ENCODE measurements around the gene NUDT19. TPM values are rescaled to one million over a fixed set of nuclear protein-coding genes. Genes with fewer than 3 reads are reported as not detected.

The NUDT19 gene
- 1 to 10 TPM in 3 of 4 donors, not detected in 1; 1.3 to 8.4 (median 5.9) TPM for total RNA-seq

GRCh38 chr19:32691291-32691951 lies at the start of gene NUDT19:
Gene NUDT19, plus strand, starts transcription at chr19:32691821. Its CDS starts 140 bp downstream, at chr19:32691961.
- Histone ChIP-seq H3K27me3 (no peaks in the 10 kb centered on the region), H3K4me1 (peaks cover 0 to 4% of the 10 kb centered on the region in 2 donors), H3K4me3 (peak within 1 kb of the TSS; percentile 41 to 76), H3K27ac (peak within 1 kb of the TSS; percentile 62 to 64), H3K36me3 (no peaks in the 10 kb centered on the region), H3K9me3 (no peaks in the 10 kb centered on the region)
- TF ChIP-seq POLR2A (IDR thresholded peaks at IDR 0.05) (peak in 1 of 2 donors; percentile 57), CTCF (IDR thresholded peaks at IDR 0.05) (no peak)
- DNase-seq, result peak; percentile 45 to 67
- intact Hi-C loops (cut with DNase I; ENCODE audit: low total_unique reads), result no loop called here

GRCh38 chr19:32642771-32643170 lies 48.9 kb upstream of the NUDT19 start:
- Histone ChIP-seq H3K36me3 (no peaks in the 10 kb centered on the region), H3K9me3 (no peaks in the 10 kb centered on the region), H3K4me3 (no peak overlapping the region), H3K4me1 (no peaks in the 10 kb centered on the region), H3K27ac (no peak overlapping the region), H3K27me3 (no peaks in the 10 kb centered on the region)
- DNase-seq, result no peak
- intact Hi-C loops (cut with DNase I; ENCODE audit: low total_unique reads), result no loop called here
- TF ChIP-seq CTCF (IDR thresholded peaks at IDR 0.05), result no peak
- no peak for TF ChIP-seq POLR2A (IDR thresholded peaks at IDR 0.05)

GRCh38 chr19:32646556-32646955 lies 45.1 kb upstream of the NUDT19 start:
- DNase-seq, result no peak
- intact Hi-C loops (cut with DNase I; ENCODE audit: low total_unique reads), result no loop called here
- Histone ChIP-seq H3K4me3 (no peak overlapping the region), H3K36me3 (no peaks in the 10 kb centered on the region), H3K27ac (no peak overlapping the region), H3K9me3 (no peaks in the 10 kb centered on the region), H3K27me3 (no peaks in the 10 kb centered on the region), H3K4me1 (no peaks in the 10 kb centered on the region)
- TF ChIP-seq POLR2A (IDR thresholded peaks at IDR 0.05) (no peak), CTCF (IDR thresholded peaks at IDR 0.05) (no peak)

DNA sequence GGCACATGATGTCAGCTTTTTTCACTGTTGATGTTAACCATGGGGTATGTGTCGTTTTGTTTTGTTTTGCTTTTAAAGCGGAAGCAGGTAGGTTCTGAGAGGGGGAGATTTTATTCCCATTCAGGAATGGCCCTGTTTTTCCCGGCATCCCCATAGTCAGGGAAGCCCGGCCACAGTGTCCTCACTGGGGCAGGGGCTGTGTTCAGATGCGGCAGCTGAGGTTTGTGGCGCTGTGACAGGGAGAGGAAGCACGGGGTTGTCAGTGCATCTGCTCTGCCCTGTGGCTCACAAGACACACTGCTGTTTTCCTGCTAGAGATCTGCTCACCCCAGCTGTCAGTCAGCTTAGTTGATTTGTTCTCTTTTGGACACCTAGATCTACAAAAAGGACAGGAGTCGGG lies 44.3 kb upstream of the NUDT19 start:
- H3K36me3 ChIP-seq, result no peaks in the 10 kb centered on the region

More for the DNA sequence above, 44.3 kb upstream of the NUDT19 start:
- Histone ChIP-seq H3K27me3 (no peaks in the 10 kb centered on the region), H3K4me1 (no peaks in the 10 kb centered on the region), H3K9me3 (no peaks in the 10 kb centered on the region), H3K27ac (no peak overlapping the region), H3K4me3 (no peak overlapping the region)
- DNase-seq, result no peak
- no peak for TF ChIP-seq POLR2A (IDR thresholded peaks at IDR 0.05)
- no peak for TF ChIP-seq CTCF (IDR thresholded peaks at IDR 0.05)
- intact Hi-C loops (cut with DNase I; ENCODE audit: low total_unique reads), result no loop called here
